ENCODE measurements around the gene TBC1D2B. TPM values are rescaled to one million over a fixed set of nuclear protein-coding genes. Genes with fewer than 3 reads are reported as not detected.

Gene TBC1D2B
- polyA plus RNA-seq, 4 donors, result 7.6 to 44.4 (median 11.9) TPM

GRCh38 chr15:78020007-78020406 lies 57.5 kb downstream of the TBC1D2B start:
- DNase-seq (no peak), FAIRE-seq (no peak)
- Histone ChIP-seq H3K9me3 (ENCODE audit: control insufficient read depth in 2 of 2, insufficient read depth in 1 of 2, low read depth in 1 of 2, low read length in 1 of 2) (no peaks in the 10 kb centered on the region), H3K4me1 (ENCODE audit: control insufficient read depth in 3 of 3, insufficient read depth in 2 of 3, low read depth in 1 of 3, low read length in 2 of 3) (peaks cover 0 to 8% (median 4%) of the 10 kb centered on the region in 3 donors), H3K27ac (ENCODE audit: low read depth in 1 of 3, low read length in 2 of 3) (no peak overlapping the region), H3K36me3 (ENCODE audit: control insufficient read depth in 3 of 3, insufficient read depth in 2 of 3, low read depth in 1 of 3, low read length in 3 of 3) (peaks cover 8 to 60% (median 28%) of the 10 kb centered on the region in 3 donors), H3K27me3 (ENCODE audit: control insufficient read depth in 3 of 3, insufficient read depth in 3 of 3, low read length in 3 of 3) (no peaks in the 10 kb centered on the region), H3K4me3 (ENCODE audit: low read depth in 1 of 3, low read length in 3 of 3) (no peak overlapping the region)
- 65 to 91% (median 78%) methylated on average over 2 of the region's 2 CpGs for WGBS, 3 donors

- H3K4me3 ChIP-seq (ENCODE audit: low read depth in 1 of 3, low read length in 3 of 3), result no peak overlapping the region
- peaks cover 0 to 8% (median 0%) of the 10 kb centered on the region in 3 donors for H3K4me1 ChIP-seq (ENCODE audit: control insufficient read depth in 3 of 3, insufficient read depth in 2 of 3, low read depth in 1 of 3, low read length in 2 of 3)
- peaks cover 8 to 58% (median 29%) of the 10 kb centered on the region in 3 donors for H3K36me3 ChIP-seq (ENCODE audit: control insufficient read depth in 3 of 3, insufficient read depth in 2 of 3, low read depth in 1 of 3, low read length in 3 of 3)
- peak overlapping the region in 1 of 3 donors; percentile 12 for H3K27ac ChIP-seq (ENCODE audit: low read depth in 1 of 3, low read length in 2 of 3)
- DNase-seq, result no peak
- no peaks in the 10 kb centered on the region for H3K9me3 ChIP-seq (ENCODE audit: control insufficient read depth in 2 of 2, insufficient read depth in 1 of 2, low read depth in 1 of 2, low read length in 1 of 2)
- FAIRE-seq, result no peak
- H3K27me3 ChIP-seq (ENCODE audit: control insufficient read depth in 3 of 3, insufficient read depth in 3 of 3, low read length in 3 of 3), result no peaks in the 10 kb centered on the region
- WGBS, 3 donors, result 59 to 70% (median 65%) methylated on average over 11 of the region's 11 CpGs
Observed at GRCh38 chr15:78018946-78019644, 58.4 kb downstream of the TBC1D2B start.

- no peak overlapping the region for H3K27ac ChIP-seq (ENCODE audit: low read depth in 1 of 3, low read length in 2 of 3)
Observed at GRCh38 chr15:78018445-78018844, 59.1 kb downstream of the TBC1D2B start.

GRCh38 chr15:78016860-78017259 lies 60.7 kb downstream of the TBC1D2B start:
- no peaks in the 10 kb centered on the region for H3K27me3 ChIP-seq (ENCODE audit: control insufficient read depth in 3 of 3, insufficient read depth in 3 of 3, low read length in 3 of 3)
- no peak for DNase-seq
- 35 to 58% (median 55%) methylated on average over 1 of the region's 1 CpG for WGBS, 3 donors
- peaks cover 8 to 52% (median 22%) of the 10 kb centered on the region in 3 donors for H3K36me3 ChIP-seq (ENCODE audit: control insufficient read depth in 3 of 3, insufficient read depth in 2 of 3, low read depth in 1 of 3, low read length in 3 of 3)
- no peak for FAIRE-seq
- H3K4me1 ChIP-seq (ENCODE audit: control insufficient read depth in 3 of 3, insufficient read depth in 2 of 3, low read depth in 1 of 3, low read length in 2 of 3), result peaks cover 0 to 28% (median 2%) of the 10 kb centered on the region in 3 donors
- H3K27ac ChIP-seq (ENCODE audit: low read depth in 1 of 3, low read length in 2 of 3), result no peak overlapping the region
- H3K9me3 ChIP-seq (ENCODE audit: control insufficient read depth in 2 of 2, insufficient read depth in 1 of 2, low read depth in 1 of 2, low read length in 1 of 2), result no peaks in the 10 kb centered on the region
- no peak overlapping the region for H3K4me3 ChIP-seq (ENCODE audit: low read depth in 1 of 3, low read length in 3 of 3)

More at GRCh38 chr15:78018445-78018844, 59.1 kb downstream of the TBC1D2B start:
- Histone ChIP-seq H3K27me3 (ENCODE audit: control insufficient read depth in 3 of 3, insufficient read depth in 3 of 3, low read length in 3 of 3) (no peaks in the 10 kb centered on the region), H3K4me3 (ENCODE audit: low read depth in 1 of 3, low read length in 3 of 3) (no peak overlapping the region), H3K4me1 (ENCODE audit: control insufficient read depth in 3 of 3, insufficient read depth in 2 of 3, low read depth in 1 of 3, low read length in 2 of 3) (peaks cover 0 to 13% (median 0%) of the 10 kb centered on the region in 3 donors), H3K9me3 (ENCODE audit: control insufficient read depth in 2 of 2, insufficient read depth in 1 of 2, low read depth in 1 of 2, low read length in 1 of 2) (no peaks in the 10 kb centered on the region), H3K36me3 (ENCODE audit: control insufficient read depth in 3 of 3, insufficient read depth in 2 of 3, low read depth in 1 of 3, low read length in 3 of 3) (peaks cover 6 to 55% (median 24%) of the 10 kb centered on the region in 3 donors)
- FAIRE-seq (no peak), DNase-seq (peak in 1 of 2 donors; percentile 37)
- 55 to 69% (median 57%) methylated on average over 4 of the region's 4 CpGs for WGBS, 3 donors

- H3K27me3 ChIP-seq (ENCODE audit: control insufficient read depth in 3 of 3, insufficient read depth in 3 of 3, low read length in 3 of 3), result no peaks in the 10 kb centered on the region
- no peaks in the 10 kb centered on the region for H3K9me3 ChIP-seq (ENCODE audit: control insufficient read depth in 2 of 2, insufficient read depth in 1 of 2, low read depth in 1 of 2, low read length in 1 of 2)
- peaks cover 0 to 22% (median 2%) of the 10 kb centered on the region in 3 donors for H3K4me1 ChIP-seq (ENCODE audit: control insufficient read depth in 3 of 3, insufficient read depth in 2 of 3, low read depth in 1 of 3, low read length in 2 of 3)
- peak overlapping the region; percentile 47 to 86 (median 81) for H3K27ac ChIP-seq (ENCODE audit: low read depth in 1 of 3, low read length in 2 of 3)
- DNase-seq (peak; percentile 89 to 96), FAIRE-seq (no peak)
- 17 to 67% (median 47%) methylated on average over 8 of the region's 8 CpGs for WGBS, 3 donors
- peaks cover 13 to 67% (median 28%) of the 10 kb centered on the region in 3 donors for H3K36me3 ChIP-seq (ENCODE audit: control insufficient read depth in 3 of 3, insufficient read depth in 2 of 3, low read depth in 1 of 3, low read length in 3 of 3)
- peak overlapping the region in 1 of 3 donors; percentile 1 for H3K4me3 ChIP-seq (ENCODE audit: low read depth in 1 of 3, low read length in 3 of 3)
Observed at GRCh38 chr15:78012643-78013077, 64.9 kb downstream of the TBC1D2B start.

- H3K27me3 ChIP-seq (ENCODE audit: control insufficient read depth in 3 of 3, insufficient read depth in 3 of 3, low read length in 3 of 3), result no peaks in the 10 kb centered on the region
- H3K4me1 ChIP-seq (ENCODE audit: control insufficient read depth in 3 of 3, insufficient read depth in 2 of 3, low read depth in 1 of 3, low read length in 2 of 3), result peaks cover 0 to 25% (median 5%) of the 10 kb centered on the region in 3 donors
- H3K9me3 ChIP-seq (ENCODE audit: control insufficient read depth in 2 of 2, insufficient read depth in 1 of 2, low read depth in 1 of 2, low read length in 1 of 2), result no peaks in the 10 kb centered on the region
- H3K27ac ChIP-seq (ENCODE audit: low read depth in 1 of 3, low read length in 2 of 3), result no peak overlapping the region
- no peak overlapping the region for H3K4me3 ChIP-seq (ENCODE audit: low read depth in 1 of 3, low read length in 3 of 3)
- no peak for FAIRE-seq
- H3K36me3 ChIP-seq (ENCODE audit: control insufficient read depth in 3 of 3, insufficient read depth in 2 of 3, low read depth in 1 of 3, low read length in 3 of 3), result peaks cover 14 to 73% (median 18%) of the 10 kb centered on the region in 3 donors
- 81 to 91% (median 91%) methylated on average over 4 of the region's 4 CpGs for WGBS, 3 donors
- no peak for DNase-seq
Observed at GRCh38 chr15:78010067-78010466, 67.4 kb downstream of the TBC1D2B start.

- FAIRE-seq (no peak), DNase-seq (no peak)
- Histone ChIP-seq H3K4me3 (ENCODE audit: low read depth in 1 of 3, low read length in 3 of 3) (no peak overlapping the region), H3K27me3 (ENCODE audit: control insufficient read depth in 3 of 3, insufficient read depth in 3 of 3, low read length in 3 of 3) (no peaks in the 10 kb centered on the region), H3K36me3 (ENCODE audit: control insufficient read depth in 3 of 3, insufficient read depth in 2 of 3, low read depth in 1 of 3, low read length in 3 of 3) (peaks cover 16 to 80% (median 19%) of the 10 kb centered on the region in 3 donors), H3K27ac (ENCODE audit: low read depth in 1 of 3, low read length in 2 of 3) (no peak overlapping the region), H3K4me1 (ENCODE audit: control insufficient read depth in 3 of 3, insufficient read depth in 2 of 3, low read depth in 1 of 3, low read length in 2 of 3) (peaks cover 0 to 18% (median 5%) of the 10 kb centered on the region in 3 donors), H3K9me3 (ENCODE audit: control insufficient read depth in 2 of 2, insufficient read depth in 1 of 2, low read depth in 1 of 2, low read length in 1 of 2) (no peaks in the 10 kb centered on the region)
- WGBS, 3 donors, result 67 to 78% (median 74%) methylated on average over 16 to 17 of the region's 17 CpGs
Observed at GRCh38 chr15:78007964-78008886, 69.3 kb downstream of the TBC1D2B start.

All from small intestine (tissue), 7 donors.